ENCODE data around the gene NUP93. TPM values are rescaled to one million over a fixed set of nuclear protein-coding genes. Genes with fewer than 3 reads are reported as not detected.

NUP93 gene
- total RNA-seq, 1 donor from 2014 or later: 27.1 TPM

DNA sequence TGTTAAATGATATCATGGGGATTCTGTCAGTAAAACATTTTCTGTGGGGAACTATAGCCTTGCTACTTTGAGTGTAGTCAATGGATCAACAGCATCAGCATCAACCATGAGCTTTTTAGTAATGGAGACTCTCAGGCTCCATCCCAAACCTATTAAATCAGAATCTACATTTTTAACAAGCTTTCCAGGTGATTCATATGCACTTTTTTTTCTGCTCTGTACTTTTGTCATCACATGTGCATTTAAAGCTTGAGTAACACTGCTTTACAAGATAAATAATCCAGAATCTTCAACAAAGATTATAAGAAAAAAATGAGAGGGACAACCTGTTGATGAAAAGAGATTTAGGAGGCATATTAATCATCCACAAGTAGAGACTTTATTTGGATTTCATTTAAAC is 23.5 kb downstream of the NUP93 start:
- DNase-seq: no peak
- TF ChIP-seq, protein P1, sequence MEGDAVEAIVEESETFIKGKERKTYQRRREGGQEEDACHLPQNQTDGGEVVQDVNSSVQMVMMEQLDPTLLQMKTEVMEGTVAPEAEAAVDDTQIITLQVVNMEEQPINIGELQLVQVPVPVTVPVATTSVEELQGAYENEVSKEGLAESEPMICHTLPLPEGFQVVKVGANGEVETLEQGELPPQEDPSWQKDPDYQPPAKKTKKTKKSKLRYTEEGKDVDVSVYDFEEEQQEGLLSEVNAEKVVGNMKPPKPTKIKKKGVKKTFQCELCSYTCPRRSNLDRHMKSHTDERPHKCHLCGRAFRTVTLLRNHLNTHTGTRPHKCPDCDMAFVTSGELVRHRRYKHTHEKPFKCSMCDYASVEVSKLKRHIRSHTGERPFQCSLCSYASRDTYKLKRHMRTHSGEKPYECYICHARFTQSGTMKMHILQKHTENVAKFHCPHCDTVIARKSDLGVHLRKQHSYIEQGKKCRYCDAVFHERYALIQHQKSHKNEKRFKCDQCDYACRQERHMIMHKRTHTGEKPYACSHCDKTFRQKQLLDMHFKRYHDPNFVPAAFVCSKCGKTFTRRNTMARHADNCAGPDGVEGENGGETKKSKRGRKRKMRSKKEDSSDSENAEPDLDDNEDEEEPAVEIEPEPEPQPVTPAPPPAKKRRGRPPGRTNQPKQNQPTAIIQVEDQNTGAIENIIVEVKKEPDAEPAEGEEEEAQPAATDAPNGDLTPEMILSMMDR (IDR thresholded peaks at IDR 0.05; ENCODE audit: borderline replicate concordance): no peak
- H3K4me1 ChIP-seq: peaks cover 16% of the 10 kb centered on the region
- no peaks in the 10 kb centered on the region for H3K36me3 ChIP-seq
- no peak overlapping the region for H3K4me3 ChIP-seq
- H3K9me3 ChIP-seq (replicated peaks): peaks cover 4% of the 10 kb centered on the region
- intact Hi-C loops (cut with micrococcal nuclease): no loop called here
- H3K27ac ChIP-seq (replicated peaks): no peak overlapping the region
- H3K27me3 ChIP-seq (ENCODE audit: low read depth): no peaks in the 10 kb centered on the region

DNA sequence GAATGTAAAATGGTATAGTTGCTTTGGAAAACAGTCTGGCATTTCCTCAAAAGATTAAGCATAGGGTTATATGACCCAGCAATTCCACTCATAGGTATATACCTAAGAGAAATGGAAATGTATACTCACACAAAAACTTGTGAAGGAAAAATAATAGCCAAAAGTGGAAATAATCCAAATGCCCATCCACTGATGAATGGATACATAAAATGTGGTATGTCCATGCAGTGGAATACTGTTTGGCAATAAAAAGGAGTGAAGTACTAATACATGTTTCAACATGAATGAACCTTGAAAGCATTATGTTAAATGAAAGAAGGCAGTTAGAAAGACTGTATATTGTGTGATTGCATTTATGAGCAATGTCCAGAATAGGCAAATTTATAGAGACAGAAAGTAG is 25.1 kb downstream of the NUP93 start:
- peaks cover 11% of the 10 kb centered on the region for H3K4me1 ChIP-seq
- intact Hi-C loops (cut with micrococcal nuclease): no loop called here
- TF ChIP-seq, protein P1 (IDR thresholded peaks at IDR 0.05; ENCODE audit: borderline replicate concordance): no peak

DNA sequence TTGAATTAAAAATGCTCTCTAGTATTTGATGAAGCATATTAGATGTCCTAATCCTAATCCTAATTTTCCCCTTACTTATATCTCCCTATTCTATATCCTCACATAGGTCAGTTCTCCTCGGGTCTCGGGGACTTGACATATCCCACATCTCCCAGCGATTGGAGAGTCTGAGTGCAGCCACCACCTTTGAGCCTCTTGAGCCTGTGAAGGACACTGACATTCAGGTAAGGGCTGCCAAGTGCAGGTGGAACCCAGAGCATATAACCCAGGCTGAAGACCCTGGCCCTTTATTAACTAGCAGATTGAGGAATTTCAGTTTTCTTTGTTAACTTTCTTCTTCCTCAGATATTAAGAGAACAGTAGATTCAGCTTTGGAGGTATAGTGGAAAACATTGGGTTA is 28.5 kb downstream of the NUP93 start:
- no peaks in the 10 kb centered on the region for H3K27me3 ChIP-seq (ENCODE audit: low read depth)
- H3K36me3 ChIP-seq: peaks cover 13% of the 10 kb centered on the region
- H3K9me3 ChIP-seq (replicated peaks): peaks cover 4% of the 10 kb centered on the region
- DNase-seq: no peak
- H3K4me3 ChIP-seq: no peak overlapping the region
- H3K27ac ChIP-seq (replicated peaks): peak overlapping the region; percentile 28
- H3K4me1 ChIP-seq: no peaks in the 10 kb centered on the region
- TF ChIP-seq, protein P1 (IDR thresholded peaks at IDR 0.05; ENCODE audit: borderline replicate concordance): no peak
- intact Hi-C loops (cut with micrococcal nuclease): no loop called here

More for the DNA sequence above, 25.1 kb downstream of the NUP93 start:
- Histone ChIP-seq H3K27me3 (ENCODE audit: low read depth) (no peaks in the 10 kb centered on the region), H3K27ac (replicated peaks) (no peak overlapping the region), H3K9me3 (replicated peaks) (peaks cover 4% of the 10 kb centered on the region), H3K4me3 (no peak overlapping the region), H3K36me3 (peaks cover 3% of the 10 kb centered on the region)
- no peak for DNase-seq

DNA sequence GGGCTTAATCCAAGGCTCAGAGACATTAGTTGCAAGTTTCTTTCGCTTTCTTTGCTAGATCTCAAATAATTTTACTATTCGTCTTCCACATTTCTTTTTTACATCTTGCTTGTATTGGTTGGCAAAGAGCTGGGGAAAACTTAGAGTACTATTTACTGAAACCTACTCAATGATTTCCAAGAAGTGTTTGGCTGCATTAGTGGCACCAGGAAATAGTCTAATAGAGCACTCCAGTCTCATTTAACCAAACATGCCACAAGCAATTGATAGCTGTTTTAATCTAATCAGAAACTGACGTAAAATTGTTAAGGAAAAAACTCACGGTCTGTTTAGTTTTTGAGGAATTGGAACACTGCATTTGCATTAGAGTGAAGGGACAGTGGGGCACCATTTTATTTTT is 29.0 kb downstream of the NUP93 start:
- no peak for DNase-seq
- Histone ChIP-seq H3K27me3 (ENCODE audit: low read depth) (no peaks in the 10 kb centered on the region), H3K27ac (replicated peaks) (peak overlapping the region; percentile 28), H3K36me3 (peaks cover 13% of the 10 kb centered on the region), H3K9me3 (replicated peaks) (peaks cover 4% of the 10 kb centered on the region), H3K4me3 (no peak overlapping the region), H3K4me1 (no peaks in the 10 kb centered on the region)
- TF ChIP-seq, protein P1 (IDR thresholded peaks at IDR 0.05; ENCODE audit: borderline replicate concordance): no peak
- intact Hi-C loops (cut with micrococcal nuclease): no loop called here

DNA sequence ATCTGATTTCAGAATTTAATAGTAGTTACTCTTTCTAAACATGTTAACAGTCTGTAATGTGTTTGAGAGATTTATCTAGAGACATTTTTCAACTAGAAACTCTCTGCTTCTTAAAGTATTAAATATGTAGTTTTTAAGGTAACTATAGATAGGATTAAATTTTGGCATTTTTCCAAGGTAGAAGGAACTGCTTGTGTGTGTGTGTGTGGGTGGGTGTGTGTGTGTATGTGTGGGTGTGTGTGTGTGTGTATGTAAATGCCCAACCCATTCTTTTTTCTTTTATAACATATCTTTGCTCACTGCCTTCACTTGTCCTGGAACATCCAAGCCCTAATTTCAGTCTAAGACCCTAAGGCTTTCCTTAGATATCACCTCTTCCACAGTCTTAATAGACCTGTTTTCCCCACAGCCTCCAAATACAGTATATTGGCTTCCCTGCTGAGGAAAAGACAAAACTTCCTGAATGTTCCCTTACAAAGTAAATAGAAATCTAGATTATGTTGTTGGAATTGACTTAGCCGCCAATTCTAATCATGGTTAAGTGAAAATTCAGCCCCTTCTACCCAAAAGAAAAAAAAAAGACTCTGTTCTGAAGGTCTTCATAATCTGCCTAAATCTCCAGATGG is 33.5 kb downstream of the NUP93 start:
- no peaks in the 10 kb centered on the region for H3K9me3 ChIP-seq (replicated peaks)
- peaks cover 13% of the 10 kb centered on the region for H3K36me3 ChIP-seq
- intact Hi-C loops (cut with micrococcal nuclease): no loop called here
- H3K27ac ChIP-seq (replicated peaks): no peak overlapping the region
- no peak for DNase-seq
- H3K27me3 ChIP-seq (ENCODE audit: low read depth): no peaks in the 10 kb centered on the region
- TF ChIP-seq, protein P1 (IDR thresholded peaks at IDR 0.05; ENCODE audit: borderline replicate concordance): no peak
- H3K4me3 ChIP-seq: no peak overlapping the region
- peaks cover 11% of the 10 kb centered on the region for H3K4me1 ChIP-seq
